Left forelimb (tissue), 1 donor: ENCODE data around the gene CXCR6.

ENCODE experiments used
- DNase-seq: peaks from one replicate; pipeline ENCODE4 v3.0.0-alpha.2; 2018; ENCODE audit warnings: low spot score

CXCR6 gene

GRCh38 chr3:45948881-45949280 is 5.6 kb downstream of the CXCR6 start:
- peak; percentile 4 for DNase-seq

- DNase-seq = no peak
These were observed 6.2 kb downstream of the CXCR6 start for GRCh38 chr3:45949432-45949831.

GRCh38 chr3:45950131-45950530 is 6.9 kb downstream of the CXCR6 start:
- DNase-seq = no peak

- DNase-seq = no peak
These were observed 7.7 kb downstream of the CXCR6 start for GRCh38 chr3:45950686-45951600.

GRCh38 chr3:45951946-45952345 is 8.7 kb downstream of the CXCR6 start:
- no peak for DNase-seq

- DNase-seq = no peak
These were observed 9.2 kb downstream of the CXCR6 start for GRCh38 chr3:45952456-45952855.

GRCh38 chr3:45953536-45953935 is 10.3 kb downstream of the CXCR6 start:
- no peak for DNase-seq

GRCh38 chr3:45954306-45954705 is 11.0 kb downstream of the CXCR6 start:
- no peak for DNase-seq

- no peak for DNase-seq
These were observed 11.9 kb downstream of the CXCR6 start for GRCh38 chr3:45955017-45955647.

- no peak for DNase-seq
These were observed 12.4 kb downstream of the CXCR6 start for GRCh38 chr3:45955706-45956105.

GRCh38 chr3:45957586-45957985 is 14.3 kb downstream of the CXCR6 start:
- no peak for DNase-seq

- no peak for DNase-seq
These were observed 15.1 kb downstream of the CXCR6 start for GRCh38 chr3:45958321-45958791.

GRCh38 chr3:45959201-45959600 is 15.9 kb downstream of the CXCR6 start:
- no peak for DNase-seq

GRCh38 chr3:45960289-45960688 is 17.0 kb downstream of the CXCR6 start:
- DNase-seq = no peak

GRCh38 chr3:45962033-45962432 is 18.8 kb downstream of the CXCR6 start:
- no peak for DNase-seq

- DNase-seq = no peak
These were observed 20.9 kb downstream of the CXCR6 start for GRCh38 chr3:45964139-45964538.

- DNase-seq = no peak
These were observed 22.0 kb downstream of the CXCR6 start for GRCh38 chr3:45965253-45965652.

- no peak for DNase-seq
These were observed 22.4 kb downstream of the CXCR6 start for GRCh38 chr3:45965653-45966052.

- DNase-seq = peak; percentile 69
These were observed 23.1 kb downstream of the CXCR6 start for GRCh38 chr3:45966371-45966791.

- no peak for DNase-seq
These were observed 23.8 kb downstream of the CXCR6 start for GRCh38 chr3:45966950-45967640.

- DNase-seq = no peak
These were observed 24.5 kb downstream of the CXCR6 start for GRCh38 chr3:45967724-45968123.

GRCh38 chr3:45968149-45968548 is 24.9 kb downstream of the CXCR6 start:
- no peak for DNase-seq

GRCh38 chr3:45968706-45969105 is 25.4 kb downstream of the CXCR6 start:
- DNase-seq = no peak
